GDM1 (cell line): ENCODE measurements around the gene ANKRD44.
A peak's percentile ranks its signal among the peaks of the same experiment; 100 is the strongest.
"Not testable (repeated sequence)": the region's sequence is repeated elsewhere in the genome, so short reads cannot be mapped to it uniquely, and the experiment has no call there.

Experiments
- DNase-seq: peaks from one replicate; lab custom pipeline; 2025; lab: John Stamatoyannopoulos, UW

Gene ANKRD44

DNA sequence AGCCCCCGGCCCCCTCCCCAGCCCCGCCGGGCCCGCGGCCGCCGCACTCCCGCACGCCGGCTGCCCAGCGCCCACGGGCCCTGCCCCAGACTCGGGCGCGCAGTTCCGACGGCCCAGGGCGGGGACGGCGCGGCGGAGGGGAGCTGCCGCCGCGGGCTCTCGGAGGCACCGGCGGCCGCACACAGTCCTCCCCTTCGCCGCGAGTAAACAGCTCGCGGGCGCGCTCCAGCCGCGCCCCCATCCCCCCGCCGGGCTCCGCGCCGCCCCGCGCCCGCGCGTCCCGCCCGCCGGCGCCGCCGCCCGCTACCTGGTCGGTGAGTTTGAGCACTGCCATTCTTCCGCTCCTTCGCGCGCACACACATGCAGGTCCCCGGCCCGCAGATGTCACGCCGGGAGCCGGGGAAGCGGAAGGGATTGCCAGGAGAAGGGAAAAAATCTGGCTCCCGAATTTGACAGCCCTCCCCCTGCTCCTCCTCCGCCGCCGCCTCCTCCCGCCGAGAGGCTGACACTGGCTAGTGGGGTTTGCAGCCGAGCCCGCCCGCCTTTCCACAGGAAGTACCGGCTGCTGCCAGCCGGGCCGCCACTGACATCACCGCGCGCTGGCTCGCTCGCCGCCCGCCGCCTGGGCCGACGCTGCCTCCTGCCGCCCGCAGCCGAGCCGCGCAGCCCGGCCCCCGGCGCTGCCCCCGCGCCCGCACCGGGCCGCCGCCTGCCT, at the start of gene ANKRD44:
Gene ANKRD44 (minus strand): TSS at position 510 of the 715 bp plus-strand sequence. CDS start 176 bp downstream, at position 334.
- peak; percentile 84 for DNase-seq

DNA sequence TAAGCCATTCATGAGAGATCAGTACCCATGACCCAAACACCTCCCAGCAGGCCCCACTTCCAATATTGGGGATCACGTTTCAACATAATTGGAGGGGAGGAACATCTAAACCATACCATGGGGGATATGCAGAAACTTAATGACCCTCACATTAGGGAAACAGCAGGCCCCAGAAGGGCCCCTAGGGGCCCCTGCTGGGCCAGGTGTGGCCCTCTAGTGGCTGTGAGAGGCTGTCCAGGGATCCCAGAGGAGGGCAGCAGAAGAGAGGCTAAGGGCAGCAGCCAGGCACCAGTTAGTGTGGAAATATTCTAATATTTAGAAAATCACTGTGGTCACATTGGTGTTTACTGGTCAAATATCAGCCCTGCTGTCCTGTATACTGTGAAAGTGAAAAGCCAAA, 49.3 kb upstream of the ANKRD44 start:
- no peak for DNase-seq

DNA sequence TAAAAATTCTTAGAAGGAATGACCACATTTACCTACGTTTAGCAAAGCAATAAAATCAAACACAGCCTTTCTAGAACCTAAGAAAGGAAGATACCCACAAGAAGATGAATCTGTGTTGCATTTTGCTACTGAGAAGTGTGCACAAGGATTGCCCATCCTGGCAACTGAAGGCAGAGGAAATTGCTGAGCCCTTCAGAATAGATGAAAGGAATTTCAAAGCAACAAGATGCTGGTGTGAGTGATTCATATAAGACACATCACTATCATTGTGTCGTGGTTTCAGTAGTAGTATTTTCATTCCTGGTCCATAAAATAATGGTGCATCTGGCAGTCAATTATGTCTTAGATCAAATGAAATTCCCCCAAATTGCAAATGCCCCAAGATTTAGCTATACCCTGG, 48.4 kb upstream of the ANKRD44 start:
- no peak for DNase-seq

DNA sequence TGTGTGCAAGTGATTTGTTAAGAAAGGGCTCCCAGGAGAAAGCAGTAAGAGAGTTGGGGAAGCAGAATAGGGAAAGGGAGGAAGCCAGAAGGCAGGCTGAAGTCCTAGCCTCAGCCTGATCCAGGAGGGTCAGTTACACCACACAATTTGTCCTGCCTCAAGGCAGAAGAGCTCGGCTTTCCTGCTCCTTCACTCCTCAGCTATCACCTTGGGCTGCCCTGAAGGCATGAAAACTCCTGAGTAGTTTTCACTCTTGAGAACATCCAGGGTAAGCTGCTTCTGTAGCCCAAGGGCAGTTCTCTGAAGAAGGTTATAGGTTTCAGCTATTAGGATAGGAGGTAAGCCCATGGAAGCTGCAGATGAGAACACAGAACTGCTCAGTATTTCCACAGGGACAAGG, 47.4 kb upstream of the ANKRD44 start:
- no peak for DNase-seq

DNA sequence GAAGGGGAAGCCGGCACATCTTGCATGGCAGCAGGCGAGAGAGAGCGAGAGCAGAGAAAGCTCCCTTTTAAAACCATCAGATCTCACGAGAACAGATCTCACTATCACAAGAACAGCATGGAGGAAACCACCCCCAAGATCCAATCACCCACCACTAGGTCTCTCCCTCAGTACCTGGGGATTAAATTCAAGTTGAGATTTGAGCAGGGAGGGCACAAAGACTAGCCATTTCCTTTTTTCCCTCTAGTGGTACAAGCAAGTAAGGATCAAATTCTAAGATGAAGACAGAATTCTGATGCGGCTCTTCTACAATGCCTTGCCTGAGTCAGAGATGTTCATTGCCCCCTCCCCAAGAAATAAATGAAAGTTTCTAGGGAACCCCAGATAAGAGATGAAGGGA, 45.6 kb upstream of the ANKRD44 start:
- DNase-seq, result no peak

DNA sequence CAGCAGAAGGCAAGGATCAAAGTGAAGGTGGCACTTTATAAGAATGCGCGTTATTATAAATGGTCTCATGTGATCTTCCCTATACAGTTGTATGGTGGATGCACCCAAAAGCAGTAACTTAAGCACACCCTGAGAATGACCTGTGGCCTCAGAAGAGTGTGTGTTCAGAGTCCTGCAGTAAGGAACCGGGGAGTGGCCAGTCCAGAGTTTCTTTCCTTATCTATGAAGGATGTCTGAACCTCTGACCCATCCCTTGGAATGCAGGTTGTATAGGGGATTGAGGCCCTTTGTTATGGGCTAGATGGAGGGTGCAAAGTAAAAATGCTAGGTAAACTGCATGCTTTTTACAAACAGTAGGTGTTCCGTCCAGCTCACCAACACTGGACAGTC, 43.6 kb upstream of the ANKRD44 start:
- no peak for DNase-seq

DNA sequence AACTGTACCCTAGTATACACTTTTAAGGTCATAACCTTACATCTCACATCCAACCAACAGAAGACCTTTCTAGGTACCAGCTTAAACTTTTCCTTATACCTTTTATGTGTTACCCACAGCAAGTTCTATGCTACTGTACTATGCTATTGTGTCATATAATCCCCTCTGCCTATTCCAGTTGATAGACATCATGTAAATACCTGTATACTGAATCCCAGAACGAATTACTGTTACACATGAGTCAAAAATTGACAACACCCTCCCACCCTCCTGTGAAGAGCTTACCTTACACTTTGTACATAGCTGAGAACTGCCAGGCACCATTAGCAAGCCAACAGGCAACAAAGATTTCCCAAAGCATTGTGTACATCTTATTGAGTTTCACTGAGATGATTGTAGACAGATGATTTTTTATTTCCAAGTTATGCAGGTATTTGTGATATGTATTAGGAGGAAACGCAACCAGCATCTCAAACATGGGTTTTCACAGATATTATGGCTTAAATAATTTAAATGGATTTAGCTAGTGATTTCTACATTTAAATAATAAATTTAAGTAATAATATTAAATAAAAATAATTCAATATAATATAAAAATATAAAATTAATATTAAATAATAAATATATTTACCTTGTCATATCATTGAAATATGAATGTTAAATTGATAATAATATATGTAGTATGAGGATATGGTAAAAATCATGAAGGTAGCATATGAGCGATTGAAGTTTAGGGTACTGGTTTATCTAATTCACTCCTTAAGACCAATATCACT, 43.0 kb upstream of the ANKRD44 start:
- DNase-seq, result no peak

DNA sequence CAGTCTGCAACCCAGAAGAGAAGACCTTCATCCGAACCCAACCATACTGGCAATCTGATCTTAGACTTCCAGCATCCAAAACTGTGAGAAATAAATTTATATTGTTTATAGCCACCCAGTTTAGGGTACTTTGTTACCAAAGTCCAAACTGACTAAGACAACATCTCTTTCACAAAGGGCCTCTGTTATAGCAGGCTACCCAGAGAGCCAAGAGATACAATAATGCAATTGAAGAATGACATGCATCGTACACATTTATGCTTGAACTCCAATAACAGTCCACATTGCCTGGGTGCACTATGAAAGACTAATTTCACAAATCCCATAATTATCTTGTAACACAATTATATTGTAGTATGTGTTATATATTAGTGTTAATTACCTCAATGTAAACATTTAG, 39.1 kb upstream of the ANKRD44 start:
- no peak for DNase-seq

DNA sequence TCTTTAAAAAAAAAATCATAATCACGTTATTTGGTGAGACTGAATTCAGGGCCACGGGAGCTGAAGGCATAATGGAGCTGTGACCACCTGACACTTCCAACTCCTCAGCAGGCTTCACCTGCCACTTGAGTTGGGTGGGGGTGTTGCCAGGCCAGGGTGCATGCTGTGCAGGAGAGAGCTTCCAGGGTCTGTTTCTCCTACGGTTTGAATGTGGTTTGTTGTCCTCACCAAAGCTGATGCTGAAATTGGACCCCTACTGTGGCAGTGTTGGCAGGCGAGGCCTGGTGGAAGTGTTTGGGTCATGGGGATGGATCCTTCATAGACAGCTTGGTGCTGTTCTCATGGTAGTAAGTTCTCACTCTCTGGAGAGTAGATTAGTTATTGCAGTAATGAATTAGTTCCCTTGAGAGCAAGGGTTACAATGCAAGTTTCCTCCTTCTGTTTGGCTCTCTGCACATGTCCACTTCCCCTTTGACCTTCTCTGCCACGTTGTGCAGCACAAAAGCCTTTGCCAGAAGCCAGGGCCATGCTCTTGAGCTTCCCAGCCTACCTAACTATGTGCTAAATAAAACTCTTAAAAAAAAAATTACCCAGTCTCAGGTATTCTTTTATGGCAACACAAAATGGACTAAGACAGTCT, 38.3 kb upstream of the ANKRD44 start:
- DNase-seq, result no peak

DNA sequence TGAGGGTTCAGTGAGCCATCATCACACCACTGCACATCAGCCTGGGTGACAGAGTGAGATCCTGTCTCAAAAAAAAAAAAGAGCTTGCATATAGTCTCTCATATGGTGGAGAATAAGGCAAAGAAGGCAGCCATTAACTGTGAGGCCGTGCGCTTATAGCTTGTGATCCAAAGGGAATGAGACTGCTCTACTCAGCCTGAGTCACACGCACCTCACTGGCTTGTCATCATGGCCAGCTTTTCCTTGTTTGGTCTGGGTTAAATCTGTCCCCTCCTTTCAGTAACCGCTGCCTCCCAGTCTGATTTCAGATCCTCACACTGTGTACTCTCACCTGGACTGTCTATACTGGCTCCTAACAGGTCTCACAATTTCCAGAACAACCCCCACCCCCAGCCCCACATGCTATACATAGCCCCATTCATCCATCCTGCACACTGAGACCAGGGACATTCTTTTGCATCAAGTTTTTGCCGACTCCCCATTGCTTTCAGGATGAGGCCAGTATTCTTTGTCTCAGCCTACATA, 35.3 kb upstream of the ANKRD44 start:
- DNase-seq, result no peak

DNA sequence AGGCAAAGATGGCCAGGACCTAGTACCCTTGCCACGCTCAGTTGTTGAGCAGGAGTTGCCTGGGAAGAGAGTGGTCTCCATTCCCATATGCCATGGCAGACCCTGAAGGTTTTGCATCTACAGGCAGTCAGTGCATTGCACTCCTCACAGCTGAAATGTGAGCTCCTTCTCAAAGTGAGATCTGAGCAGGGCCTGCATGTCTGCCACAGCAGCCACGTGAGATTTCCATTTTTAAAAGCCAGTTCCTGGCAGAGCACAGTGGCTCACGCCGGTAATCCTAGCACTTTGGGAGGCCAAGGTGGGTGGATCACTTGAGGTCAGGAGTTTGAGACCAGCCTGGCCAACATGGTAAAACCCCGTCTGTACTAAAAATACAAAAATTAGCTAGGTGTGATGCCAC, 33.4 kb upstream of the ANKRD44 start:
- DNase-seq, result not testable (repeated sequence)

DNA sequence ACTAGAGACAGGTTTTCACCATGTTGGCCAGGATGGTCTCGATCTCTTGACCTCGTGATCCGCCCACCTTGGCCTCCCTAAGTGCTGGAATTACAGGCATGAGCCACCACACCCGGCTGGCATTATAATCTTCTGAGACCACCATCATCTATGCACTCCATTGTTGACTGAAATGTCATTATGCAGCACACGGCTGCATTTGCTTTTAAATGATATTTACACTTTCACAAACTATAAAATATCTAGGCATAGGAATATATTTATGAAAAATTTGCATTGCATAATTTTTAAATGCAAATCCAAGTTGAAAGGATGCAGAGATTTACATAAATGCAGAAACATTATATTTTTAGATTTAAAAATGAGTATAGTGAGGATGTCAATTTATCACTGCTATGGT, 30.0 kb upstream of the ANKRD44 start:
- DNase-seq, result no peak

DNA sequence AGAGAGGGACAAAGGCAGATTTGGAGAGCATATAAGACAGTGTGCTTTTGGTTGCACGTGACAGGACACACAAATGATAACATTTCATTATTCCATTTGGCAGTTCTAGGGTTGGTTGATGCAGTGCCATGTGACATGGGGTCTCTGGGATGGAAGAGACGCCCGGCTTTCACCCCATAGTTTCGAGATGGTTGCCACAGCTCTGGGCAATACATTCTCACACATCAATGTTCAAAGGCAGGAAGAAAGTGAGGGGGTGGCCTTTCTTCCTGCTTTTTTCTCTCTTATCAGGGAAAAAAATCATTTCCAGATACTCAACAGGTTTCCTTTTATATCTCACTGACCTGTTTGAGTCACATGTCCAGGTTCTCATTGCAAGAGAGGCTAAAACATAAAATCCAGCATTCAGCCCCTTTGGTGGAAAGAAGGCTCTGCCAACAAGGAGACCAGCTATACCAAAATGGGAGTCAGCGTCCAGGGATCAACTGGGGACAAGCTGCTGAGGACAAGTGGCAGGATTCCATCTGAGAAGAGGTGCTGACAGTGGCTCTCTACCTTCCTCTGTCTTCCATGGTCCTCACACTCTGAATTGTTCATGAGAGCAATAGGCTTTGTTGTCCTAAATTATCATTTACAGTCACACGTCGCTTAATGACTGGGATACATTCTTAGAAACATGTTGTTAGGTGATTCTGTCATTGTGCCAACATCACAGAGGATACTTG, 29.1 kb upstream of the ANKRD44 start:
- DNase-seq, result no peak

DNA sequence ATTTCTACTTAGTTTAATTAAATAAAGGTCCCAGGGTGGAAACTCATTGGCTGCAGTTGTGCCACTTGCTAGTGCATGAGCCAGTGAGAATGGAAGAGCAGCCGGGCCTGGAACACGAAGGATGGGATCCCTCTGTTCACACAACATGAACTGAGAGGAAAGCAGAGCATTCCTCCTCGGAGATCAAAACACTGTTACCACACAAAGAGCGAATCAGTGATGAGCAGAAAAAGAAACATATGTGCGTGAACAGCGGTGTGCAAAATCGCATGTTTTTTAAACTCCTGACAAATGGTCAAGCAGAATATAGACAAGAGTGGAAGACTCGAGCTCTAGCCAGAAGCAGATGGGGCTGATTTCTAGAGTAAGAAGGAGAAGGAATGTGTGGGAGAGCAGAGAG, 28.4 kb upstream of the ANKRD44 start:
- no peak for DNase-seq

DNA sequence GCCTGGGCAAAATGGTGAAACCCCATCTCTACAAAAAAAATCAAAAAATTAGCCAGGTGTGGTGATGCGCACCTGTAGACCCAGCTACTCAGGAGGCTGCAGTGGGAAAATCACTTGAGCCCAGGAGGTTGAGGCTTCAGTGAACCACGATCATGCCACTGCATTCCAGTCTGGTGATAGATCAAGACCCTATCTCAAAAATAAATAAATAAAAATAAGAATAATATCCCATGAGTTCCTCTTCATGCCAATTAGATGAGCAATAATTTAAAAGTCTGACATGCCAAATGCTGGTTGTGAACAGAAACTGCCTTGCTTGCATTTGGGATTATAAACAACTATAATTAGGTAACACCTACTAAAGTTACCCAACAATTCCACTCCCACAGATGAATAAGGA, 22.1 kb upstream of the ANKRD44 start:
- DNase-seq, result no peak

DNA sequence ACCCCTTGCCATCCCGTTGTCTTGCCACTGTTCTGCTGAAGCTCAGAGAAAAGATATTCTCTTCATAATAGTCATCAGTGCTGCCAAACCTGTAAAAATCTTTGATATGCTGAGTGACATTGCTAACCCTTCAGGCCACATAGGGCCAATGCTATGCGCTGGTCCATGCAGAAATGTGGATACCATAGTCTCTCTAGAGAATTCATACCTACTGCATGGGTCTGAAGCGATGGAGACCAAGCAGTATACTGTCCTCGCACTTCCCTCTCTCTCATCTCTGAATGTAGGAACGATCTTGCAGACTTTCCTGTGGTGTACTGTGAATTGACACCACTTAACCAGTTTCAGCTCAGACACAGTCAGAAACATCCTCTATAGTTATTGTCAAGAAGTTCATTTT, 17.9 kb upstream of the ANKRD44 start:
- DNase-seq, result peak; percentile 58

DNA sequence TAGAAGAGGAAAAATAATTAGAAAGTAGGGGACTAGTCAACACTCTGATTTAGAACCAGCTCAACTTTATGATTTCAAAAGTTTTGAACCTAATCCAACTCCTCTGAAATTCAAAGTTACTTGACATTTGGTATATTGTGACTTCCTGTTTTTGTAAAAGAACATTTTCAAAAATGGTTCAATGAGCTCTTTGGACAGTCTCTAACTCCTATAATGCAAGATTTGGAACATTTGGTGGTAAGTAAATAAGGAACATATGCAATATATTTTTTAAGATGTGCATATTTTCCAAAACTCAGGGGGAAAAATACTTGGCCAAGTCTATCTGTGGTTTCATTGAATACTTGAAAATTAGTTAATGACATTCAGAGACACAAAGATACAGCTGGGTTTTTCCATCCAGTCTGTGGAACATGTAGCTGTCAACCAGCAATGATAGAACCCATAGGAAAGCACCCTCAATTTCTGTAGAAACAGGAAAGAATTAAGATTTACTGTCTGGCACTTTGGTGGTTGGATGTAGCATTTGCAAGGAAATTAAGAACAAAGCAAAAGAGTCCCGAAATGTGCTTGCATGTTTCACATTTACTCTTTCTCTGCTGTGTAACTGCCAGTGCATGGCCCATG, 17.0 kb upstream of the ANKRD44 start:
- no peak for DNase-seq

DNA sequence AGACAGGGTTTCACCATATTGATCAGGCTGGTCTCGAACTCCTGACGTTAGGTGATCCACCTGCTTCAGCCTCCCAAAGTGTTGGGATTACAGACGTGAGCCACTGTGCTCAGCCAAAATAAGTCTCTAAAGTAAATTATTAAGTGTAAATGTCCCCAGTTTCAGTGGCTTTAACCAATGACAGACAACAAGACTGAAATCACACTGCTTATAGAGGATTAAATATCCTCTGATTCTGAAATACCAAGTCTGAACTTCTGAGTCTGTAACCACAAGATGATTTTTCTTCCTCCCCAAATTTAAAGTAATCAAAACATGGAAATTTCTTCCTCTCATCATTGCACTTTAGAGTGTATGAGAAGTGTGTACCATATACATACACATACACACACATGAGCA, 16.5 kb upstream of the ANKRD44 start:
- no peak for DNase-seq

DNA sequence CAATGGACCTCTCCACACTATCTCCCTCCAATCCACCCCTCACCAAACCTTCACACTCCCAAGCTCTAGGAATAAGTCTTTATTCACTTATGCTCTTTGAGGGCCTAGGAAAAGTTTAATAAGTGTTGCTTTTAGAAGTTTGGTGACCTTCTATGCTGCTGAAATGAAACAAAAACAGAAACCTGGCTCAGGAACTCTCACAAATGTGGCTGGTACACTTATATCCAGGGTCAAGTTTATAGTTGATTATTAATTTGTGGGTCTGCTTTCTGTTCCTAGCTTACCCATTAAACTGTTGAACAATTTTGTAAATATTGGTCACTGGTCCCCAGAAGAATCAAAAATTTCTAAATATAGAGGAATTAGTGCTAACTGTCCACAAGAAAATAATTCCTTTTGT, 14.2 kb upstream of the ANKRD44 start:
- no peak for DNase-seq

DNA sequence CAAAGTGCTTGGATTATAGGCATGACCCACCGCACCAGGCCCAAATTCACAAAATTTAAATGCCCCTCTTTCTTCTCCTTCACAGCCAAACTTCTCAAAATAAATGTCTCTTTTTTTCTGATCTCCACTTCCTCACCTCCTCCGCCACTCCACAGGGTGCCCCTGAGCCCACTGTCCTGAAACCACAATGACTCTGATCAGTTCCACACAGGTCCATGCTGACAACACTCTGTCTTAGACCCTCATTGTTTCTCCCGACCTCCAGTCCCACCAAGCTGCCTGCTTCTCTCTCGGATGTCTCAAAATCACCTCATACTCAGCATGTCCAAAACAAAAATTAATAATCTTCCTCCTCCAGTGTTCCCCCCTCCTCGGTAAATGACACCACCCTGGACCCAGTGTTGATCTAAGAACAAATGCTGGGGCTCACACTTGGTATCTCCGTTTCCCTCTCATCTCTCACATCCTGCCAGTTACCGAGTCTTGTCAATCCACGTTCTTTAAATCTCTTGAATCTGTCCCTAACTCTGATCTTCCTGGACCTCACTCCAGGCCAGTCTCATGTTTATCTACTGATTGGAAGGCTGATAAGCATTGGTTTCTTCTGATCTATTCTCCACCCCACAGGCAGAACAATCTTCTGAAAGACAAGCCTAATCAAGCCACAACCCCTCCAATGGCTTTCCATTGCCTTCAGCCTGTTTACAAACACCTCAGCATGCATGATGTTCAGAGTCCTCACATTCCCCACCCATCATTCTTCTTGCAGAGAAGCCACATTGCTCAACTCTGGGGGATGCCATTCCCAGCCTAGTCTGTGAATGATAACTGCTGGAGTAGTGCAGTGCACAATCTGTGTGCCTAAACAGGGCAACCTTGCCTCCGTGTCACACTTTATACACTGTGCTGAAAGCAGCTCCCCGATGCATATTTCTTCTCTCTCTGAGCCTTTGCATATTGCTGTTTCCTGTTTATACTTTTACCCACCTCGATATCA, 12.4 kb upstream of the ANKRD44 start:
- DNase-seq, result no peak

DNA sequence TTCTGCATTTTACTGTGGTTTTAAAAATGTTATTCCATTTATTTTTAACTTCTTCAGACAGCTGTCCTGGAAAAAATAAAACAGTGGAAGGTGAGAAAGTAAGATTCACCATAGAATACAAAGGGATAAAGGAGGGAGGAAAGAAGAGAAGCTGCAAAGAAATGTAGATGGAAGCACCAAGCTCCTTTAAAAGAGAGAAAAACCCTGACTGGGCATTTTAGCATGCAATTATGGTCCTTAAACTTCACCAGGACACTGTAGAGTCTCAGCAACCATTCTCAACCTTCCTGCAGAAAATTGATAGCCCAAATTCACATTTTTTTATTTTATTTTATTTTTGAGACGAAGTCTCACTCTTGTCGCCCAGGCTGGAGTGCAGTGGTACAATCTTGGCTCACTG, 11.6 kb upstream of the ANKRD44 start:
- no peak for DNase-seq
